Esophagus squamous epithelium (tissue), 4 donors: Measurements from ENCODE around the gene TNFSF10.

Experiments
- POLR2A ChIP-seq, 4 donors: fragments of 450-650 bp; IDR thresholded peaks; one replicate each; pipeline ENCODE4 v1.6.1; 2017; ENCODE audit warnings: antibody characterized with exemption in 4 of 4, mild to moderate bottlenecking in 4 of 4, moderate library complexity in 3 of 4
- TF ChIP-seq, protein P1 (sequence below), 6 experiments: fragments of 450-650 bp in 4 of 6; fragments of 200-600 bp in 2 of 6; sonication (generic) in 2 of 6; IDR thresholded peaks; one replicate each; pipeline ENCODE4 v1.5.1; 2016 to 2019; ENCODE audit warnings: antibody characterized with exemption in 6 of 6, mild to moderate bottlenecking in 4 of 6, moderate library complexity in 4 of 6

DNA sequence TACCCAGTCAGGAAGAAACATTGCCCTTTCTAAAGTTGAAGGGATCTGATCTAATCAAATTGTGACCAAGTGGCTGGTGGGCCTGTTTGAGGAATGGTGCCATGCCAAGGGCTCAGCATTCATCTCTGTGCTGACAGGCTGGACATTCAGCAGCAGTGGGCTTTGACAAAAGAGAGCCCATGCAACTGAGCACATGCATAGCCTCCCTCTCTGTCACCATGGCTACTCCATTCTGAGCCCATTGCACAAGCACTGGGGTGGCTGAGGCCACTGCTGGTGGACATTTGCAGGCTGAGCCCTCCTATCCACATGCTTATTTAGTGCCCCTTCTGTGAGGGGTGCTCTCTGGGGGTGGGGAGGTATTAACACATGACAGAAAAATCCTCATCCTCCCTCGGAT is 28.6 kb upstream of the TNFSF10 start:
- TF ChIP-seq, protein P1, sequence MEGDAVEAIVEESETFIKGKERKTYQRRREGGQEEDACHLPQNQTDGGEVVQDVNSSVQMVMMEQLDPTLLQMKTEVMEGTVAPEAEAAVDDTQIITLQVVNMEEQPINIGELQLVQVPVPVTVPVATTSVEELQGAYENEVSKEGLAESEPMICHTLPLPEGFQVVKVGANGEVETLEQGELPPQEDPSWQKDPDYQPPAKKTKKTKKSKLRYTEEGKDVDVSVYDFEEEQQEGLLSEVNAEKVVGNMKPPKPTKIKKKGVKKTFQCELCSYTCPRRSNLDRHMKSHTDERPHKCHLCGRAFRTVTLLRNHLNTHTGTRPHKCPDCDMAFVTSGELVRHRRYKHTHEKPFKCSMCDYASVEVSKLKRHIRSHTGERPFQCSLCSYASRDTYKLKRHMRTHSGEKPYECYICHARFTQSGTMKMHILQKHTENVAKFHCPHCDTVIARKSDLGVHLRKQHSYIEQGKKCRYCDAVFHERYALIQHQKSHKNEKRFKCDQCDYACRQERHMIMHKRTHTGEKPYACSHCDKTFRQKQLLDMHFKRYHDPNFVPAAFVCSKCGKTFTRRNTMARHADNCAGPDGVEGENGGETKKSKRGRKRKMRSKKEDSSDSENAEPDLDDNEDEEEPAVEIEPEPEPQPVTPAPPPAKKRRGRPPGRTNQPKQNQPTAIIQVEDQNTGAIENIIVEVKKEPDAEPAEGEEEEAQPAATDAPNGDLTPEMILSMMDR (IDR thresholded peaks at IDR 0.05) = no peak
- no peak for TF ChIP-seq POLR2A (IDR thresholded peaks at IDR 0.05)
